TTC549 (cell line): ENCODE results near the gene MRPL4.

Source experiments
- FAIRE-seq: peaks from 2 replicates; lab custom pipeline; 2012; peaks lifted over from hg19 to GRCh38; lab: Jason Lieb, UNC

MRPL4 gene

DNA sequence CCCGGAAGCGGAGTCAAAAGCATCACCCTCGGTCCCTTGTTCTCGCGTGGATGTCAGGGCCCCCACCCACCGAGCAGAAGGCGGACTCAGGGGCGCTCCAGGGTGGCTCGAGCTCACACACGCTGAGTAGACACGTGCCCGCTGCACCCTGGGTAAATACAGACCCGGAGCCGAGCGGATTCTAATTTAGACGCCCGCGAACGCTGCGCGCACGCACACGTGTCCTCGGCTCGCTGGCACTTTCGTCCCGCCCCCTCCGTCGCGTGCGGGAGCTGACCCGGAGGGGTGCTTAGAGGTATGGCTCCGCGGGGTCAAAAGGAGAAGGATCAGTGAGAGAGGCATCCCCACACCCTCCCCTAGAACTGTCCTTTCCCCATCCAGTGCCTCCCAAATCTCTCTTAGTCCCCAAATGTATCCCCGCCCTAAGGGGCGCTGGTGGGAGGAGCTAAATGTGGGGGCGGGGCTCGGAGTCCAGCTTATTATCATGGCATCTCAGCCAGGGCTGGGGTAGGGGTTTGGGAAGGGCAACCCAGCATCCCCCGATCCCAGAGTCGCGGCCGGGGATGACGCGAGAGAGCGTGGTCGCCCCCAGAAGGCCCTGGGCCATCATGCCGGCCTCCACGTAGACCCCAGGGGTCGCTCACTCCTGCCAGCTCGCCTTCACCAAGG, 37.3 kb downstream of the MRPL4 start:
- FAIRE-seq: no peak

- no peak for FAIRE-seq
Measured at GRCh38 chr19:10289836-10290356, 37.9 kb downstream of the MRPL4 start, which contains the start of gene ICAM5. ICAM5 (plus strand) TSS chr19:10289952; CDS start chr19:10290044, 92 bp downstream.

- no peak for FAIRE-seq
Measured at GRCh38 chr19:10290357-10290875, 38.4 kb downstream of the MRPL4 start.

GRCh38 chr19:10290876-10291553, 39.0 kb downstream of the MRPL4 start:
- FAIRE-seq: no peak

- no peak for FAIRE-seq
Measured at GRCh38 chr19:10291554-10292205, 39.7 kb downstream of the MRPL4 start.

- FAIRE-seq: no peak
Measured at GRCh38 chr19:10292206-10292788, 40.3 kb downstream of the MRPL4 start.

DNA sequence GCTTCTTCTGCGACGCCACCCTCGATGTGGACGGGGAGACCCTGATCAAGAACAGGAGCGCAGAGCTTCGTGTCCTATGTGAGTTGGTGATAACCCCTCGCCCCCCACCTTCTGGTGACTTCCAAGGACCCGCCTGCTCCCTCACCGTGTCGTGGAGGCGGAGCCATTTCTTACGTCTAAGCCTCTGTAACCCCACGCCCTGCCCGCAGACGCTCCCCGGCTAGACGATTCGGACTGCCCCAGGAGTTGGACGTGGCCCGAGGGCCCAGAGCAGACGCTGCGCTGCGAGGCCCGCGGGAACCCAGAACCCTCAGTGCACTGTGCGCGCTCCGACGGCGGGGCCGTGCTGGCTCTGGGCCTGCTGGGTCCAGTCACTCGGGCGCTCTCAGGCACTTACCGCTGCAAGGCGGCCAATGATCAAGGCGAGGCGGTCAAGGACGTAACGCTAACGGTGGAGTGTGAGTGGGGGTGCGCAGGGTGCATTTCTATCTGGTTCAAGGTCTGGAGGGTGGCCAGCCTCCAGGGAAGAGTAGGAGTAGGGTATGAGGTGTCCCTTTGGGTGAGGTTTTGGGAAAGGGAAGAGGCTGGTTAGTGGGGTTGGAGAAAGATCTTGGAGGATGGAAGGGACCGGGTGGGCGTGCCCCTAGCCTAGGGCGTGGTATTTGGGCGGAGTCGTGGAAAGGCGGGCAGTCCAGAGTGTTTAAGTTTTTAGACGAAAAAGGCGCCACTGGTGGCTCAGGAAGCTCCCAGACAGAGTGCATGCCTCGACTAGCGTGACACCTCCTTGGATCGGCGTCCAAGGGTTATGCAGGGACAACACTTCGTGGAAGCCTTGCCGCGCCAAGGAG, 41.0 kb downstream of the MRPL4 start:
- FAIRE-seq: no peak

GRCh38 chr19:10293637-10294367, 41.8 kb downstream of the MRPL4 start:
- no peak for FAIRE-seq

DNA sequence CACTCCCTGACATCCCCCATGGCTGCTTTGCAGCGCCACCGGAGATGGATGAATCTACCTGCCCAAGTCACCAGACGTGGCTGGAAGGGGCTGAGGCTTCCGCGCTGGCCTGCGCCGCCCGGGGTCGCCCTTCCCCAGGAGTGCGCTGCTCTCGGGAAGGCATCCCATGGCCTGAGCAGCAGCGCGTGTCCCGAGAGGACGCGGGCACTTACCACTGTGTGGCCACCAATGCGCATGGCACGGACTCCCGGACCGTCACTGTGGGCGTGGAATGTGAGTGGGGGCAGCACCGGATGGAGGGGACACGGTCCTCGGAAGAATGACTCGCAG, 42.3 kb downstream of the MRPL4 start:
- no peak for FAIRE-seq

DNA sequence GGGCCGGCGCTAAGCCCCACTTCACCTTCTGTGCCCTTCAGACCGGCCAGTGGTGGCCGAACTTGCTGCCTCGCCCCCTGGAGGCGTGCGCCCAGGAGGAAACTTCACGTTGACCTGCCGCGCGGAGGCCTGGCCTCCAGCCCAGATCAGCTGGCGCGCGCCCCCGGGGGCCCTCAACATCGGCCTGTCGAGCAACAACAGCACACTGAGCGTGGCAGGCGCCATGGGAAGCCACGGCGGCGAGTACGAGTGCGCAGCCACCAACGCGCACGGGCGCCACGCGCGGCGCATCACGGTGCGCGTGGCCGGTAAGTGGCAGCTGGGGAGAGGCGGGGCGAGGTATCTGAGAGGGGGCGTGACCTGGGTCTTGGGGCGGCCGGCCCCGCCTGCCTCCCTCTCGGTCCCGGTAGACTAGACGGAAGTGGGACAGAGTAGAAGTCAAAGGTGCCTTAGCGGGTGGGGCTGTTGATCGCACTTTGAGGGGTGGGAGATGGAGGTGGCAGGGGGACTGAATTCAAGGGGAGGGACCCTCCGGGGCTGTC, 43.4 kb downstream of the MRPL4 start:
- FAIRE-seq: no peak

DNA sequence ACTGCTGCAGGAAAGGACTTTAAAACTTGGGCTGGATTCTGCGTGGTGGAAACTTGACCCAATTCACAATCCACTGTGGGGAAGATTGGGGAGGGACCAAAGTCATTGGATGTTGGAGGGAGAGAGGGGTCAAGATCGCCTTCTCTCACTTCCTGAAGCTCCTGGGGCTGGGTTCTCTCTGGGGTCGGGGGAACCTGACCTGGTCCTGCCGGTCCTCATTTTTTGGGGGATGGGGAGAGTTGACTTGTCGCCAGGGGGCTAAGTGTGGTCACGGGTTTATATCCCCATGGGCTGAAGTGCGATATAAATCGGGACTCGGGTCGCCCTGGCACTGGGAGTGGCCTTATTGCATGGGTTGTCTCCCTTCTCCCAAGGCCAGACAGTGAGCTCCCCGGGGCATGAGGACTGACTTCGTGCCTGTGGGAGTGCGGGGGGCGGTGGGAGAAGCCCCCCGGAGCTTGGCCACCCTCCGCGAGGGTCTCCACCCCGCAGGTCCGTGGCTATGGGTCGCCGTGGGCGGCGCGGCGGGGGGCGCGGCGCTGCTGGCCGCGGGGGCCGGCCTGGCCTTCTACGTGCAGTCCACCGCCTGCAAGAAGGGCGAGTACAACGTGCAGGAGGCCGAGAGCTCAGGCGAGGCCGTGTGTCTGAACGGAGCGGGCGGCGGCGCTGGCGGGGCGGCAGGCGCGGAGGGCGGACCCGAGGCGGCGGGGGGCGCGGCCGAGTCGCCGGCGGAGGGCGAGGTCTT, 44.0 kb downstream of the MRPL4 start:
- FAIRE-seq: no peak

DNA sequence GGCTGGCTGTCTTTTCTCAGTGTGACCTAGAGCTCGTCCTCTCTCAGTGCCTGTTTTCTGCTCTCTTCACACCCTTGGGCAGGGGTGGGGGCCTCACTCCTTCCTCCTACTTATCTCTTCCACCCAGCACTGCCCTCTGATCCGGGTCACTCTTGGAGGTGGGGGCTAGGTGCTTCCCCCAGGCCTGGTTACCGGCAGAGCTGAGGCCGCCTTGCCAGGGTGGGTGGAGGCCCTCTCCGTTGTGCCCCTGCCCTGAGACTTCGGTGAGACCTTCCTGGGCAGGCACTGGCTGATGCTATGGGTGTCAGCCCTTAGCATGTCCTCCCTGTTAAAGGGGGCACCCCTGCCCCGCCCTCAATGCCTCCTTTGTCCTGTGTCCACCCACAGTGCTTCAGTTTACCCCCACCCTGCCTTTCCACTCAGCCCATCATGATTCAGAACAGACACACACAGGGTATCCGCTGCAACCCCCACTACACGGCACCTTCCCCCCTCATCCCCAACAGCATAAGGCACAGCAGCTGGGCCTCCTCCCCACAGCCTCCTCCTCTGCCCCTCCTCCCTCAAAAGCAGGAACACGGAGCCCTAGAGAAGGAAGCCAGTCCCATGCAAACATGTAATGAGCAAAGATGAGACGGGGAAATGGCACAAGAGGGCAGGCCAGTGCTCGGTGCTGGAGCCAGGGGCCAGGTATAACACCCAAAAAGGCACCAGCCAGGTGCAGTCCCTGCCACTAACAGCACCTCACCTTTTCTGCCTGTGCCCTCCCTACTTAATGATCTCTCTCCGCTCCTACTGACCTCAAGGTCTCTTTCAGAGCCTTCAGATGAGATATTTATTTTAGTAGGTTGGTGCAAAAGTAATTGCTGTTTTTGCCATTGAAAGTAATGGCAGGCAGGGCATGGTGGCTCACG, 47.8 kb downstream of the MRPL4 start:
- no peak for FAIRE-seq

DNA sequence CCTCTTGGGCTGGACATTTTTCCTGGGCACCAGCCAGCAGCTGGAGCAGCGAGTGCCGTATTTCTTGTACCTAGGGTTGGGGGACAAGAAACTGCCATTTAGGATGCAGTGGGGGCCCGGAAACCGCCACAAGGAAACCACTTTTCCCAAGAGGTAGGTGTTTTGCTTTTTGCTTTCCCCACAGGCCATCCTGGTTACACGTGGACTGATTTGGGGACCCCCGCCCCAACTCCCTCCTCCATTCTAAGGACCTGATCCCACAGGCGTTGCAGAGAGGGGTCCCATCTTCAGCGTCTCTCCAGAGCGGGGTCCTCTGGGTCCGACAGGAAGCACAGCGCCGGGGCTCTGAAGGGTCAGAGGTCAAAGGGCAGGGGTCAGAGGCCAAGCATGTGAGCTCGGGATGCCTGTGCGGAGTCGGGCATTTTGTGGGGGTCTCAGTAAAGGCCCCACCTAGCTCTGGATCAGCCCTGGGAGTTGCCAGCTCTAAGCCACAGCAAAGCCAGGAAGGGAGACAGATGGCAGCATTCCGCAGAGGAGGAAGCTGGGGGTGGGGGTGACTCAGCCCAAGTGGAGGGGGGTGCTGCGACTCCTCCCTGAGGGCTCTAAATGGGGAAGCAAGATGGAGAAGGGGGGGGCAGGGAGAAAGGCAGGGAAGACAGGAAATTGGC, 53.3 kb downstream of the MRPL4 start:
- FAIRE-seq: no peak

DNA sequence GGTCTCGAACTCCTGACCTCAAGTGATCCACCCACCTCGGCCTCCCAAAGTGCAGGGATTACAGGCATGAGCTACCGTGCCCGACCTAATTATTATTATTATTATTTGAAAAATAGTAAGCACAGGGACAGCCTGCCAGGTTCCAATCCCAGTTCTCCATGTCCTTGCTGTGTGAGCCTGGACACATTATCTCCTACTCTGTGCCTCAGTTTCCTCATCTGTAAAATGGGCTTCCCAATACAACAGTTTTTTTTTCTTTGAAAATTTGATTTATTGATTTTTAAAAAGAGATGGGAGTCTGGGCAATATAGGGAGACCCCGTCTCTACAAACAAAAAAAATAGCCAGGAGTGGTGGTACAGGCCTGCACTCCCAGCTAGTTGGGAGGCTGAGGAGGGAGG, 54.3 kb downstream of the MRPL4 start:
- FAIRE-seq: no peak

- FAIRE-seq: no peak
Measured at GRCh38 chr19:10309423-10309822, 57.4 kb downstream of the MRPL4 start, which contains the start of gene ZGLP1. ZGLP1 (minus strand) TSS chr19:10309815.
